ENCODE data around the gene TKT.

Gene TKT

DNA sequence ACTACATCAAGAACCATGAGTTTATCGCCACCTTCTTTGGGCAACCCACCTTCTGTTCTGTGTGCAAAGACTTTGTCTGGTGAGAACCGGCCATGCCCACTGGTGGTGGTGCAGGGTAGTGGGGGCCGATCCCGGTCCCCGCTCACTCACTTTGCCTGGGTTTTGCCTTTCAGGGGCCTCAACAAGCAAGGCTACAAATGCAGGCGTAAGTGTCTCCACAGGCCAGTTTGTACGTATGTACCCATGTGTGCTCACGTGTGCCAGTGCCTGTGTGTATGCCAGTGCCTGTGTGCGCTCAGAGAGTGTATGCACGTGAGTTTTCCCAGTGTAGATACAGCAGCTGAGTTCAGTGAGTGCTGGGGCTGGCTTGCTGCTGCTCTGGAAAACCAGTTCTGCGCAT, 74.3 kb downstream of the TKT start:
- in situ Hi-C loops (cut with MboI; ENCODE audit: low sequenced_read_pairs), result no loop called here

DNA sequence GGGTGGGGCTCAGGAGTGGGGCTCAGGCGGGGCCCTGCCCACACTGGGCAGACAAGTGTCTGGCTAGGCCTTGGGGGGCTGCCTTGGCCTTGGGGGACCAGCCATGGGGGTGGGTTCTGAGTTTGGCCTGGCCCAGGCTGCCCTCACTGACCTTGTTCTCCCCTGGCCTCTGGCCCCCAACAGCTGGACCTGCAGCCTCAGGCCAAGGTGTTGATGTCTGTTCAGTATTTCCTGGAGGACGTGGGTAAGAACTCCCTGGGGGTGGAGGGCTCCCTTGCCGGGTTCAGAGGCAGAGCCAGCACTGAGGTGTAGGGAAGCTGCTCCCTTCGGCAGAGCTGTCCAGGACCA, 74.8 kb downstream of the TKT start:
- in situ Hi-C loops (cut with MboI; ENCODE audit: low sequenced_read_pairs), result no loop called here

DNA sequence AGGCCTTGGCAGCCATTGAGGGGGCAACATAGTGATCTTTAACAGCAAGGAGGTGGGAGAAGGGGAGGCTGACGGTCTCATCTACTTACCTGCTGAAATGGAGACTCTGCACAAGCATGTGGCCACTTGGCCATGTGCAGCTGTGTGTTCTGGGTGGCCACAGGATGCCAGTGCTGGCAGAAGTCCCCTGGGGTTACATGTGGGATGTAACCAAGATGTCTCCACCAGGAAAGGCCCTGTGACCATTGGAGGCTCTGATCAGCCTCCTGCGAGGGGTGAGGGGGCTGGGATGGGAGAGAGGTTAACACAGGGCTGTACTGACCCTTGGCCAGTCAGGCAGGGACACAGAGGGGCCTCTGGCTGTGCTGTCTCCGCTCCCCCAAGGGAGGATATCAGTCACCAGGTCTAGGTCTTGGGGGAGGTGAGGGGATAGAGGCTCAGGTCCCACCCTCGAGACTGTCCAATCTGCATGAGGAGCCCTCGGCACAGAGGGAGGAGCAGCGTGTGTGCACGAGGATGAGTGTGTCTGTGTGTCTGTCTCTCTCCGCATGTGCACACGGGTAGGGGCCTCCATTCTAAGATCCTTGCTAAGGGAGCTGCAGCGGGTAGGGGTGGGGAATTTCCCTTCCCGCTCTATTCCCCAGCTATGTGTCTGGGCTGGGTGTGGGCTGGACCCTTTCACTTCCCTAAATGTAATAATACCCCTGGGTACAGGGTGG, 75.4 kb downstream of the TKT start:
- in situ Hi-C loops (cut with MboI; ENCODE audit: low sequenced_read_pairs), result no loop called here

DNA sequence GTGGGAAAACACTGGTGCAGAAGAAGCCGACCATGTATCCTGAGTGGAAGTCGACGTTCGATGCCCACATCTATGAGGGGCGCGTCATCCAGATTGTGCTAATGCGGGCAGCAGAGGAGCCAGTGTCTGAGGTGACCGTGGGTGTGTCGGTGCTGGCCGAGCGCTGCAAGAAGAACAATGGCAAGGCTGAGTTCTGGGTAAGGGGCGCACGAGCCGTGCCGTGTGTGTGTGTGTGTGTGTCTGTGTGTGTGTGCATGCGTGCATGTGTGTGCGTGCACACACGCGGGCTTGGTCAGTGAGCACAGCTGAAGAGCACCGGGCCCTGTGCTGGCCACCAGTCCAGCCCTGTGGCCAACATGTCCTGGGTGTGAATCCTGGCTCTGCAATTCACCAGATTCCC, 76.2 kb downstream of the TKT start:
- in situ Hi-C loops (cut with MboI; ENCODE audit: low sequenced_read_pairs), result no loop called here

DNA sequence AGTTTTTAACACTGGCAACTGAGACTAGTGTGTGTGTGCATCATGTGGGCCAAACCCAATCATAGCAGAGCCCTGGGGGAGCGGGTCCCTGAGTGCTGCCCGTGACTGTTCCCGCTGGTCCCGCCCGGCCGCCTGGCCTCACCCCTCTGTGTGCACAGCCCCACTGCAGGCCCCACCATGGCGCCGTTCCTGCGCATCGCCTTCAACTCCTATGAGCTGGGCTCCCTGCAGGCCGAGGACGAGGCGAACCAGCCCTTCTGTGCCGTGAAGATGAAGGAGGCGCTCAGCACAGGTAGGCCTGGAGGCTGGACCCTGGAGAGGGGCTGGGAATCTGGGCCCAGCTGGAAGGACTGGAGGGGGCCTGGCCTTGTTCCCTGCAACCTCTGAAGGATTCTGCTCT, 77.6 kb downstream of the TKT start:
- in situ Hi-C loops (cut with MboI; ENCODE audit: low sequenced_read_pairs), result no loop called here

DNA sequence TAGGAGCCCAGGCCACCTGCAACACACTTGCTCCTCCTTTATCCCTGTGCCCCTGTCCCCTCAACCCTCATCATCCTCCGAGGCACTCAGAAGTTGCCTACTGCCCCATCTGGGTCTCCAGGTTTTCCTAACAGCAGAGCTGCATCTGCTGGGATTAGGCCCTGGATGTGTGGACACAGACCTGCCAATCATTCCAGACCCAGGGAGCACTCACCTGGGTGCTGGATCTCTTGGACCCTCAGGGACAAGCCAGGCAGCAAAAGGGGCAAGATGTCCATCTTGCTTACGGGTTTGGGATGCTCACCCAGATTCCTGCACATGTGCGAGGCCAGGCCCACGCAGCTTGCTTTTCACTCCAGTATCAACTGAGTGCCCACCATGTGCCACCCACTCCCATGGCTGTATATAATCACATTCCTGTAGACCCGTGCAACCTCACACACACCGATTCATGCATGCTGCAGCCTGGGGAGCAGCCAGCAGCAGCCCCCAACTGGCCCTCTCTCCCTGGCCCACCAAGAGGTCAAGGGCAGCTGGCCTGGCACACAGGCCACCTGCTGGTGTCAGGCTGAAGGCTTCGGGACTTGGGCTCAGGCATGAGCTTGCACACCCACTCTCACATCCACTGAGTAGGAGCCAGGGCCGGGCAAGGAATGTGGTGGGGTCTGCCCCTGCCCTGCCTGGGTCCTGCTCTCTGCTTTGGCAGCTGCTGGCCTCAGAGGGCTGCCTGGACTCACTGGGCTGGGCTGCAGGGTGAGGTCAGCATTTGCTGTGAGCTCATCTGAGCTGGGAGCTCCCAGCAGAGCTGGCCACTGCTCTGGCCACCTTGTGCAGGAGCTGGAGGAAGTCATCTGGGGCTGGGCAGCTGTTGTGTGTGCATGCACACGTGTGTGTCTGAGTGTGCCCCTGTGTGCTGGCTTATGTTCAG, 79.9 kb downstream of the TKT start:
- in situ Hi-C loops (cut with MboI; ENCODE audit: low sequenced_read_pairs), result no loop called here

Data from hTERT RPE-1 (cell line).